ENCODE measurements around the gene NR2C2AP.

DNA sequence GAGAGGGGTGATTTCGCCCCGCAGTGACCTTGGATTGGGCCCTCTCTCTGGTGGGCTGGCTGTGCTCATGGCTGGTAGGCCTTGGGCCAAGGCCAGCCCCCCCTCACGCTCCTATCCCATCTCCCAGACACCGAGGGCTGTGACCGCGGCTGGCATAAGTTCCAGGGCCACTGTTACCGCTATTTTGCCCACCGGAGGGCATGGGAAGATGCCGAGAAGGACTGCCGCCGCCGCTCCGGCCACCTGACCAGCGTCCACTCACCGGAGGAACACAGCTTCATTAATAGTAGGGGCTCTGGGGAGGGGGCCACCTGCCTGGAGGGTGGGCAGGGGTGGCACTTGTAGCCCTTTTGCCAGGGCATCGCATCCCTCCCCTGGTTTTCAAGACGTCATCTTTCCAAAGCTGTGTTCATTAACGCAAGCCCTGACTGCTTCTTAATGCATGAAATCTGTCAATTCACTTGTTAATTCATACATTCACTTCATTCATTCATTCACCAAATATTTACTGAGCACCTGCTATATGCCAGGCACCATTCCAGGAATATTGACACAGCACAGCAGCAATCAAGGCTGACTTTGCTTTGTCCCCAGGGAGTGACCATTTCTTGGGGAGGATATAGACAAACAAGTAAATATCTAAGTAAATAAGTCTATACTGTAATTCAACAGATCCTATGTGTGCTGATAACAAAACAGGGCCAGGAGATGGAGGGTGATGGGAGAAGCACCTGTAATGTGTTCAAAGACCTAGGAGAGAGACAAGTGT, 35.1 kb upstream of the NR2C2AP start:
- TF ChIP-seq, protein P1, sequence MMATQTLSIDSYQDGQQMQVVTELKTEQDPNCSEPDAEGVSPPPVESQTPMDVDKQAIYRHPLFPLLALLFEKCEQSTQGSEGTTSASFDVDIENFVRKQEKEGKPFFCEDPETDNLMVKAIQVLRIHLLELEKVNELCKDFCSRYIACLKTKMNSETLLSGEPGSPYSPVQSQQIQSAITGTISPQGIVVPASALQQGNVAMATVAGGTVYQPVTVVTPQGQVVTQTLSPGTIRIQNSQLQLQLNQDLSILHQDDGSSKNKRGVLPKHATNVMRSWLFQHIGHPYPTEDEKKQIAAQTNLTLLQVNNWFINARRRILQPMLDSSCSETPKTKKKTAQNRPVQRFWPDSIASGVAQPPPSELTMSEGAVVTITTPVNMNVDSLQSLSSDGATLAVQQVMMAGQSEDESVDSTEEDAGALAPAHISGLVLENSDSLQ (IDR thresholded peaks at IDR 0.05), result no peak
- TF ChIP-seq FOXK2 (IDR thresholded peaks at IDR 0.05), result no peak
- no peak for TF ChIP-seq NFRKB (IDR thresholded peaks at IDR 0.05)
- no peak for TF ChIP-seq FOXA1 (IDR thresholded peaks at IDR 0.05)

Data from HEK293T (cell line).